ENCODE data around the gene ABHD3.

DNA sequence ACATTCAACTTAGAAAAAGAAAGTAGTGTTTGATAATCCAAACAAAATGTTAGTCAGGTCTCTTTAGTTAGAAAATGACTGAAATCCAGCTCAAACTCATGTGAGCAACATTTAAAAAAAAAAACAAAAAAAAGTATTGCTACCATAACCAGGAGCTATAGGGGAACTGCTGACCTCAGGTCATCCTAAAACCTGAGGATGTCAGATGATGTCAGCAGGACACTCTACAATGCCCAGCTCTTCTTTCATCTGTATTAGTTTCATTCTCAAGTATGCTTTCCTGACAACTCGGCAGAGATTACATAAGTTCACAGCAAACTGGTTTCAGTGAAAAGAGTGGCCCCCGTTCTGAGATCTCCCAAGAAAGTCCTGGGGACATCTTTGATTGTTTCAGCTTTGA, 99.9 kb downstream of the ABHD3 start:
- TF ChIP-seq, protein P1, sequence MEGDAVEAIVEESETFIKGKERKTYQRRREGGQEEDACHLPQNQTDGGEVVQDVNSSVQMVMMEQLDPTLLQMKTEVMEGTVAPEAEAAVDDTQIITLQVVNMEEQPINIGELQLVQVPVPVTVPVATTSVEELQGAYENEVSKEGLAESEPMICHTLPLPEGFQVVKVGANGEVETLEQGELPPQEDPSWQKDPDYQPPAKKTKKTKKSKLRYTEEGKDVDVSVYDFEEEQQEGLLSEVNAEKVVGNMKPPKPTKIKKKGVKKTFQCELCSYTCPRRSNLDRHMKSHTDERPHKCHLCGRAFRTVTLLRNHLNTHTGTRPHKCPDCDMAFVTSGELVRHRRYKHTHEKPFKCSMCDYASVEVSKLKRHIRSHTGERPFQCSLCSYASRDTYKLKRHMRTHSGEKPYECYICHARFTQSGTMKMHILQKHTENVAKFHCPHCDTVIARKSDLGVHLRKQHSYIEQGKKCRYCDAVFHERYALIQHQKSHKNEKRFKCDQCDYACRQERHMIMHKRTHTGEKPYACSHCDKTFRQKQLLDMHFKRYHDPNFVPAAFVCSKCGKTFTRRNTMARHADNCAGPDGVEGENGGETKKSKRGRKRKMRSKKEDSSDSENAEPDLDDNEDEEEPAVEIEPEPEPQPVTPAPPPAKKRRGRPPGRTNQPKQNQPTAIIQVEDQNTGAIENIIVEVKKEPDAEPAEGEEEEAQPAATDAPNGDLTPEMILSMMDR (IDR thresholded peaks at IDR 0.05; ENCODE audit: extremely low read depth in 1 of 2, insufficient read depth in 1 of 2, low read depth in 1 of 2, low read length in 2 of 2): no peak
- no peak for TF ChIP-seq POLR2AphosphoS5 (IDR thresholded peaks at IDR 0.05; ENCODE audit: insufficient read depth, low read depth, low read length)
- TF ChIP-seq, protein P2, sequence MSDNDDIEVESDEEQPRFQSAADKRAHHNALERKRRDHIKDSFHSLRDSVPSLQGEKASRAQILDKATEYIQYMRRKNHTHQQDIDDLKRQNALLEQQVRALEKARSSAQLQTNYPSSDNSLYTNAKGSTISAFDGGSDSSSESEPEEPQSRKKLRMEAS (IDR thresholded peaks at IDR 0.05; ENCODE audit: insufficient read depth, insufficient read length): no peak

Data from endothelial cell of umbilical vein (primary cell).